Stomach (tissue), 4 donors: Measurements from ENCODE around the gene PDXDC1.

Experiments
- EP300 ChIP-seq: sonication (generic); formaldehyde crosslinking; IDR thresholded peaks from one replicate; pipeline ENCODE4 v1.6.1; 2017; ENCODE audit warnings: antibody characterized with exemption
- POLR2A ChIP-seq, 4 donors: fragments of 450-650 bp; IDR thresholded peaks; one replicate each; pipeline ENCODE4 v1.6.1; 2016; ENCODE audit warnings: antibody characterized with exemption in 4 of 4, control low read depth in 2 of 4, mild to moderate bottlenecking in 1 of 4, moderate library complexity in 1 of 4
- TF ChIP-seq, protein P1 (sequence below), 7 experiments: fragments of 450-650 bp in 4 of 7; fragments of 200-600 bp in 3 of 7; sonication (generic) in 3 of 7; IDR thresholded peaks; one replicate each; pipeline ENCODE4 v1.5.1; 2016 to 2019; ENCODE audit warnings: antibody characterized with exemption in 7 of 7, control low read depth in 2 of 7, mild to moderate bottlenecking in 1 of 7

DNA sequence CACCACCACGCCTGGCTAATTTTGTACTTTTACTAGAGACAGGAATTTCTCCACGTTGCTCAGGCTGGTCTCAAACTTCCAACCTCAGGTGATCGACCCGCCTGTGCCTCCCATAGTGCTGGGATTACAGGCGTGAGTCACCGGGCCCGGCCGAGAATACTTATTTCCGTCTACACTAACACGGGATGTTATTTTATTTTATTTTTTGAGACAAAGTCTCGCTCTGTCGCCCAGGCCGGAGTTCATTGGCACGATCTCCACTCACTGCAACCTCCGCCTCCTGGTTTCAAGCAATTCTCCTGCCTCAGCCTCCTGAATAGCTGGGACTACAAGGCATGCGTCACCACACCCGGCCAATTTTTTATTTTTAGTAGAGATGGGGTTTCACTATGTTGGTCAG, 9.5 kb upstream of the PDXDC1 start:
- TF ChIP-seq, protein P1, sequence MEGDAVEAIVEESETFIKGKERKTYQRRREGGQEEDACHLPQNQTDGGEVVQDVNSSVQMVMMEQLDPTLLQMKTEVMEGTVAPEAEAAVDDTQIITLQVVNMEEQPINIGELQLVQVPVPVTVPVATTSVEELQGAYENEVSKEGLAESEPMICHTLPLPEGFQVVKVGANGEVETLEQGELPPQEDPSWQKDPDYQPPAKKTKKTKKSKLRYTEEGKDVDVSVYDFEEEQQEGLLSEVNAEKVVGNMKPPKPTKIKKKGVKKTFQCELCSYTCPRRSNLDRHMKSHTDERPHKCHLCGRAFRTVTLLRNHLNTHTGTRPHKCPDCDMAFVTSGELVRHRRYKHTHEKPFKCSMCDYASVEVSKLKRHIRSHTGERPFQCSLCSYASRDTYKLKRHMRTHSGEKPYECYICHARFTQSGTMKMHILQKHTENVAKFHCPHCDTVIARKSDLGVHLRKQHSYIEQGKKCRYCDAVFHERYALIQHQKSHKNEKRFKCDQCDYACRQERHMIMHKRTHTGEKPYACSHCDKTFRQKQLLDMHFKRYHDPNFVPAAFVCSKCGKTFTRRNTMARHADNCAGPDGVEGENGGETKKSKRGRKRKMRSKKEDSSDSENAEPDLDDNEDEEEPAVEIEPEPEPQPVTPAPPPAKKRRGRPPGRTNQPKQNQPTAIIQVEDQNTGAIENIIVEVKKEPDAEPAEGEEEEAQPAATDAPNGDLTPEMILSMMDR (IDR thresholded peaks at IDR 0.05): no peak
- TF ChIP-seq POLR2A (IDR thresholded peaks at IDR 0.05) (no peak), EP300 (no peak)
